DND-41 (cell line): ENCODE measurements around the gene ABCF3.
A peak's percentile ranks its signal among the peaks of the same experiment; 100 is the strongest.

Experiments
- ATAC-seq: fragments of 200-7000 bp; cut with Tn5 transposase; 3 replicates; pipeline ENCODE4 v1.9.1; 2021; ENCODE audit warnings: low read depth; ENCODE audit not compliant: insufficient read depth
- DNase-seq: peaks from one replicate; pipeline ENCODE4 v3.0.0-alpha.2; 2020
- H2AFZ ChIP-seq: 2 replicates; pipeline ENCODE4 v1.6.0; 2012; ENCODE audit warnings: low read depth, low read length
- H3K27ac ChIP-seq: 2 replicates; pipeline ENCODE4 v1.5.1; 2012; ENCODE audit warnings: low read length, inconsistent platforms
- H3K27me3 ChIP-seq: fragments of 200-600 bp; sonication (generic); 2 replicates; pipeline ENCODE4 v1.6.0; 2012; ENCODE audit warnings: low read length, mild to moderate bottlenecking, inconsistent platforms; ENCODE audit not compliant: insufficient read depth, poor library complexity
- H3K36me3 ChIP-seq: 2 replicates; pipeline ENCODE4 v1.5.1; 2012; ENCODE audit warnings: low read length, inconsistent platforms; ENCODE audit not compliant: insufficient read depth
- H3K4me1 ChIP-seq: 2 replicates; pipeline ENCODE4 v1.5.1; 2012; ENCODE audit warnings: mild to moderate bottlenecking, low read length; ENCODE audit not compliant: insufficient read depth
- H3K4me2 ChIP-seq: 2 replicates; pipeline ENCODE4 v1.6.0; 2012; ENCODE audit warnings: mild to moderate bottlenecking, moderate library complexity, low read length, inconsistent platforms; ENCODE audit not compliant: insufficient read depth
- H3K4me3 ChIP-seq, 2 experiments: fragments of 200-600 bp in 1 of 2; shearing (Covaris generic) in 1 of 2; 2 replicates each; pipeline ENCODE4 v1.5.1; 2012 to 2016; ENCODE audit warnings: inconsistent platforms in 2 of 2, low read length in 2 of 2, mild to moderate bottlenecking in 2 of 2, low read depth in 1 of 2, moderate library complexity in 1 of 2
- H3K79me2 ChIP-seq: 2 replicates; pipeline ENCODE4 v1.6.0; 2012; ENCODE audit warnings: low read length, inconsistent platforms; ENCODE audit not compliant: insufficient read depth
- H3K9ac ChIP-seq: 2 replicates; pipeline ENCODE4 v1.6.0; 2012; ENCODE audit warnings: low read depth, mild to moderate bottlenecking, inconsistent platforms, low read length, moderate library complexity
- H3K9me3 ChIP-seq: 2 replicates; pipeline ENCODE4 v1.5.1; 2012; ENCODE audit warnings: low read length, moderate library complexity, mild to moderate bottlenecking, inconsistent platforms; ENCODE audit not compliant: insufficient read depth, severe bottlenecking
- H4K20me1 ChIP-seq: 2 replicates; pipeline ENCODE4 v1.6.0; 2012; ENCODE audit warnings: low read length; ENCODE audit not compliant: insufficient read depth
- CTCF ChIP-seq: IDR thresholded peaks from 2 replicates; pipeline ENCODE4 v1.5.1; 2012; ENCODE audit warnings: borderline replicate concordance, low read length, moderate library complexity, mild to moderate bottlenecking; ENCODE audit not compliant: poor library complexity, severe bottlenecking; ENCODE audit errors: extremely low read depth
- EZH2 ChIP-seq: IDR thresholded peaks from 3 replicates; pipeline ENCODE4 v1.6.1; 2012; ENCODE audit warnings: borderline replicate concordance, low read depth, mild to moderate bottlenecking, moderate library complexity, low read length, inconsistent platforms; ENCODE audit not compliant: severe bottlenecking

ABCF3 gene

GRCh38 chr3:184186902-184187207 lies 856 bp downstream of the ABCF3 start:
- peak overlapping the region; percentile 71 for H3K4me2 ChIP-seq
- H3K9ac ChIP-seq: peak overlapping the region; percentile 62
- no peaks in the 10 kb centered on the region for H3K27me3 ChIP-seq
- peaks cover 33% of the 10 kb centered on the region for H3K79me2 ChIP-seq
- DNase-seq (no peak), ATAC-seq (no peak)
- no peak overlapping the region for H2AFZ ChIP-seq
- H3K4me1 ChIP-seq: peaks cover 29% of the 10 kb centered on the region
- H3K4me3 ChIP-seq: peak overlapping the region; percentile 47 to 68; a peak in 3 of 4 replicates
- peaks cover 70% of the 10 kb centered on the region for H3K36me3 ChIP-seq
- TF ChIP-seq CTCF: no peak
- TF ChIP-seq EZH2: no peak
- peak overlapping the region; percentile 61 for H3K27ac ChIP-seq
- H3K9me3 ChIP-seq: no peaks in the 10 kb centered on the region
- peaks cover 17% of the 10 kb centered on the region for H4K20me1 ChIP-seq

DNA sequence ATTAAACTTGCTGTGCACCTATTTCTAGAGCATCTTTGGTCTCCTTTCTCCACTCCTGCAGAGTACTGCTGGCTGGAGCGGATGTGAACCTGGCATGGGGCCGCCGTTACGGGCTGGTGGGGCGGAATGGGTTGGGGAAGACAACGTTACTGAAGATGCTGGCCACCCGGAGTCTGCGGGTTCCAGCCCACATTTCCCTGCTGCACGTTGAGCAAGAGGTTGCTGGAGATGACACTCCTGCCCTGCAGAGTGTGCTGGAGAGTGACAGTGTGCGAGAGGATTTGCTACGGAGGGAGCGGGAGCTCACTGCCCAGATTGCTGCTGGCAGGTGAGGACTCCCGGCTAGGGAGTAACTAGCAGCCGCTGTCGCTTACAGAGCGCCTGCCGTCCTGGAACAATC lies 2.1 kb downstream of the ABCF3 start:
- Histone ChIP-seq H3K4me2 (peak overlapping the region; percentile 71; the same call in 1 of the 2 replicates), H3K79me2 (peaks cover 33% of the 10 kb centered on the region), H3K27me3 (no peaks in the 10 kb centered on the region), H4K20me1 (peaks cover 22% of the 10 kb centered on the region), H3K9ac (0 out of 2 replicates have a peak overlapping the region, but pooled peaks have one; percentile 62), H3K4me3 (no peak overlapping the region), H3K27ac (no peak overlapping the region), H3K9me3 (no peaks in the 10 kb centered on the region), H3K36me3 (peaks cover 70% of the 10 kb centered on the region), H3K4me1 (peaks cover 29% of the 10 kb centered on the region), H2AFZ (no peak overlapping the region)
- no peak for ATAC-seq
- no peak for DNase-seq
- TF ChIP-seq CTCF: no peak

DNA sequence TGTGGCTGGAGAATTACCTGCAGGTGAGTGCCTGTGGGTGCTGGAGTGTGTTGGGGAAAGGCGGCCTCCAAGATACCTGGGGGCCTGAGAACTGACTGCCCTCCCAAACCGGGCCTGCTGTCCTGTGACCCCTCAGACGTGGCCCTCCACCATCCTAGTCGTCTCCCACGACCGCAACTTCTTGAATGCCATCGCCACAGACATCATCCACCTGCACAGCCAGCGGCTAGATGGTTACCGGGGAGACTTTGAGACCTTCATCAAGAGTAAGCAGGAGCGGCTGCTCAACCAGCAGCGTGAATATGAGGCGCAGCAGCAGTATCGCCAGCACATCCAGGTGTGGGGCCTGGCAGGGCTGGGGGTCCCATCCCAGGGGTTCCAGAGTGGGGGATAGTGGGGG lies 3.4 kb downstream of the ABCF3 start:
- Histone ChIP-seq H3K9me3 (no peaks in the 10 kb centered on the region), H4K20me1 (peaks cover 22% of the 10 kb centered on the region), H3K4me1 (peaks cover 29% of the 10 kb centered on the region), H3K27me3 (no peaks in the 10 kb centered on the region), H3K9ac (no peak overlapping the region), H3K36me3 (peaks cover 69% of the 10 kb centered on the region), H3K27ac (no peak overlapping the region), H3K4me3 (no peak overlapping the region), H2AFZ (no peak overlapping the region), H3K4me2 (no peak overlapping the region), H3K79me2 (peaks cover 33% of the 10 kb centered on the region)
- ATAC-seq: no peak
- no peak for DNase-seq
- TF ChIP-seq EZH2 (no peak), CTCF (no peak)

DNA sequence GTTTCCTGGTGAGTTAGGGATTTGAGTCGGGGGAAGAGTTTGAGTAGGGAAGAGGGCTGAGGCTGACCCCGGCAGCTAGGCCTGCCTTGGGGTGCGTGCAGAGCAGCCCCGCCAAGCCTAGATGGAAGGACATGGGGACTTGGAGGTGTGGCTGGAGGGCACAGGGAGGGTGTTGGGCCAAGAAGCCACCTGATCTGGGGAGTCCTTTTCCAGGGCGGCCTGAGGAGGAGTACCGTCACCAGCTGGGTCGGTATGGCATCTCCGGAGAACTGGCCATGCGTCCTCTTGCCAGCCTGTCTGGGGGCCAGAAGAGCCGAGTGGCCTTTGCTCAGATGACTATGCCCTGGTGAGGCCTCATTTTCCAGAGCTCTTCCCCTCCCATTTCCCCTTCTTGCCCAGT lies 6.9 kb downstream of the ABCF3 start:
- Histone ChIP-seq H3K4me2 (no peak overlapping the region), H3K27me3 (no peaks in the 10 kb centered on the region), H3K9me3 (no peaks in the 10 kb centered on the region), H3K4me1 (peaks cover 4% of the 10 kb centered on the region; the same call in 1 of the 2 replicates), H4K20me1 (peaks cover 12% of the 10 kb centered on the region), H2AFZ (no peak overlapping the region), H3K27ac (no peak overlapping the region), H3K36me3 (peaks cover 65% of the 10 kb centered on the region), H3K4me3 (no peak overlapping the region), H3K79me2 (peaks cover 14% of the 10 kb centered on the region), H3K9ac (no peak overlapping the region)
- DNase-seq: no peak
- no peak for ATAC-seq
- TF ChIP-seq EZH2 (no peak), CTCF (no peak)
